Anterior cingulate cortex (tissue), 58 donors: ENCODE measurements around the gene ECHS1.
"Not testable (repeated sequence)": the region's sequence is repeated elsewhere in the genome, so short reads cannot be mapped to it uniquely, and the experiment has no call there.

Experiments used
- DNase-seq, 58 donors: peaks; one replicate each; lab custom pipeline; 2025; lab: John Stamatoyannopoulos, UW

The ECHS1 gene

DNA sequence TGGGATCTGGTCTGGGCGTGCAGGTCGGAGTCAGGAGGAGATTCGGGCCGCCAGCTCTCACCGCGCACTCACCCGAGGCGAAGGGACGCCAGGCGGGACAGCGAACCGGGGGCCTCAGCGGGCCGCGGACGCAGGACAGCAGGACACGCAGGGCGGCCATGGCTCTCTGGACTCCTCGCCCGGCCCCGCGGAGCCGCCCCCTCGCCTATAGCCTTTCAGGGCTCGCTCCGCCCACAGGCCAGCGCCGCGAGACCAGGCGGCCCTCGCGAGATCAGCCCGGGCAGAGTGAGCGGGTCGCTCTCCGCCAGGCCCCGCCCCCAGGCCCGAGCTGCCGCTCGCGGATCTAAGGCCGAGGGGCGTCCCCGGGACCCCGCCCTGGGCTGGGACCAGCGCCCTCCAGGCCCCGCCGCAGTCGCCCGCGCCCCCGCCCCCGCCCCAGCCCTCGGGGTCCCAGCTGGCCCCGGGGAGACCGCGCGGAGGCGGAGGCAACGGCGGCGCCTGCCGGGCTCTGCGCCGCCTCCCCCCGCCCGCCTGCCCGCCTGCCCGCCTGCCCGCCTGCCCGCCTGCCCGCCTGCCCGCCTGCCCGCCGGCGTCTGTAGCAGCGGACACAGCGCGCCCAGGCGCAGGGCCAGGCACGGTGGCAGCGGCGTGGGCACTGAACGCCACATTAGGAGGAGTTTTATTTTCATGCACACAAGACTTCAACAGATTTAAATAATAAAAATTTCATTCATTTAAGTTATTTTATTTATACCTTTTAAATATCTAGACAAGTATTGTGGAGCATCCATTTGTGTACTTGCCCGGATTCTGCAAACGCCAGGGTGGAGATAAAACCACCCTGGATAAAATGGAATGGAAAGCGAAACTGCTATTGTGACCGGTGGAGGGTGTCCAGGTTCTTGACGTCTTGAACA lies at the start of gene ECHS1:
Gene ECHS1, minus strand, starts transcription at position 181 of the 917 bp plus-strand sequence. Its CDS starts 21 bp downstream, at position 160.
- DNase-seq, result peak; percentile 32 to 96 (median 90)

DNA sequence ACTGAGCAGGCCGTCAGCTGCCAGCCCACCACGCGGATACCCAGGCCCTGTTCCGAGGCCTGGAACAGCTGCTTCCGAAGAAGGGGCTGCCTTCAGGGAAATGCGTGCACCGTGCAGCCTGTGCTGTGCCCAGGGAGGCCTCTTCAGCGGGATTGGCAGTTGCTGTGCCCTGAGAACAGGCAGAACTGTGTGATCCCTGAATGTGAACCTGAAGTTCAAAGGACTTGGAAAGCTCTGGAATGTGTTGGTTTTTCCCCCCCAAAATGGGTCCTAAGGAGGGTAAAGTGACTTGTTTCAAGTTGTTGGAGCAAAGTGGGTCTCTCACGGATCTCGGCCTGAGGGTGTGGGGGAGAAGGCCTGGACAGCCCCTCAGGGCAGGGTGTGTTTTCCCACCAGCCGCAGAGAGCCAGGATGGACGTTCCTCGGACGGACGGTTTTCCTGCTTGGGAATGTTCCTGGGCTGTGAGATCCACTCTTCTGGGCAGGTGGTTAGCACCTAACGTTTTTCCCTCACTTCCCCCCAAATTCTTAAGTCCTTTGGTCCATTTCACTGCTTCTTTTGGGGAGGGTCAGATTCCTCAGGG lies 49.2 kb upstream of the ECHS1 start:
- no peak for DNase-seq

DNA sequence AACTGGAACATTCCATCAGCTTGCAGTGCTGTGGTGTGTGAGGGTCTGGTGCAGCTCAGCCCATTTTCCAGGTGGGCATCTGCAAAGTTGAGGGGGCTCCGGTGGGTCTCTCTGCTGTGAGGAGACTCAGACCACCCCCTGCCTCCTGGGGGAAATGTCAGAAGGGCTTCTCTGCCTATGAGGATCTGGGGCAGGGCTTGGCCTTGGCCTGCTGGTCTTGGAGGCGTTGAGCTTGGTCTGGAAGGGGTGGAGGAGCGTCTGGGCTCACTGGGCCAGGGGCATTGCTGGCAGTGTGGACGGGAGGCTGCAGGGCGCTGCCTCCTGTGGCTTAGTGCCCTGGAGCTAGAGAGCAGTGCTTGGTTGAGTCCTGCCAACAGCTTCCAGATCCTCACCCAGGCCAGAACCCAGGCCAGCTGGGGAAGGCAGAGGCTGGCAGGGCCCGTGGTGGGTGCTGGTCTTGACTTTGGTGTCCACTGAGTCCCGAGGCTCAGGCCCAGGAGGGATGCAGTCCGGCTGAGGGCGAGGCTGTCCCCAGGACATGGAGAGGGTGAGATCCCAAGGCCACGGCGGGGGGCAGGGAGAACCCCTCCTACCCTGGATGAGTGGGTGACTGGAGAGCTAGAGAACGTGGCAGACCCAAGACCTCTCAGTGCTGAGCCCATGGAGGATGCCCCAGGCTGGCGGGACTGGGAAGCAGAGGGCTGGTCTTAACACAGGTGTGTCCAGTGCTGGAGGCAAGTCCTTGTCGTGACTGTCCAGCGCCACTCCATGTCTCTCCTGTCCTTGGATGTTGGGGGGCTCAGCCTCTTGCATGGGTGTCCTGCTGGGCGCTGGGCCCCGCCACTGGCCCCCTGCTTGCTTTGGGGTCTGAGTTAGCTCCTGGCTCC lies 48.4 kb upstream of the ECHS1 start:
- DNase-seq, result no peak

GRCh38 chr10:133420579-133420978 lies 47.4 kb upstream of the ECHS1 start:
- DNase-seq, result no peak

DNA sequence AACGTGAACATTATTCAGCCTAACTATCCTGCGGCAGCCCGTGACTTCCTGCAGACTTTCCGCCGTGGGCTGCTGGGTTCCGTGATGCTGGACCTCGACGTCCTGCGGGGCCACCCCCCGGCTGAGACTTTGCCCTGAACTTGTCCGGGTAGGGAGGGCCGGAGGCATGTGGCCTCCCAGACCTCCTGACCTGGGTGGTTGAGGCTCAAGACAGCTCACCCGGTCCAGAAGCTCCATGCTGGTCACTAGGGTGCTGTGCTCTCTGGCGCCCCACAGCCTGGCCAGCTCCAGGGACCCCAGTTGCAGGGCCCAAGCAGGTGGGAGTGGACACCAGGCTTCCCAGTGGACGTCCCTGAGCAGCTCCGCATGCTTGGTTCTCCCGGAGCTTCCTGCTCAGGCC lies 46.9 kb upstream of the ECHS1 start:
- DNase-seq, result no peak

- DNase-seq, result no peak
Measured at GRCh38 chr10:133419211-133419950, 46.2 kb upstream of the ECHS1 start.

DNA sequence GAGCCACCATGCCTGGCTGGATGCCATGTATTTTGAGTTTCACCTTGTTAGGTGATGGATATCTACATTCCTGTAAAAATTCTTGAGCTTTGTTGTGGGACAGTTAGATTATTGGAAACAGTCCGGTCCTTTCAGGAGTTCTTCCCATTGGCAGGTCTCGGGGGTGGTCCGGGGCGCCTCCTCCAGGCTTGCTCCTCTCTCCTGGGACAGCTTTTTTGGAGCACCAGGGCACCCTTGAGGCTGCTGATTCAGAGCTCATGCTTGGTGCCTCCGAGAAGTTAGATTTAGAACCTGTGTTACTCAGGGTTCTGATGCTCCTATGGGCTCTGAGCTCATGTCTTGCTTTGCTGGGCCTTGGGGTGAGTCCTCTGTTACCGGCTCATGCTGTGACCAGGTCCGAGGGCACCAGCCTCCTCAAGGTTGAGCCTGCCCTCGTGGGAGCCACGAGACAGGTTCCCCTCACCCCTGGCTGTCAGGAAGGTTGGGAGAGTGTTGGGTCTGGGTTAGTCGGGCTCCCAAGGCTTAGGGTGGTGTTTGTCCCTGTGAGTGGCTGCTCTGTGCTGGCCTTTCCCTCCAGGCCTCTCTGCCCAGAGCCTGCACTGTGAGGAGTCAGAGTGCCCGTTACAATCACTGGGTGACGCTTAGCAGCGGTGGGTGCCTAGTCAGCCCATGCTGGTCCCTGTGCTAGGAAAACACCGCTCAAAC lies 45.3 kb upstream of the ECHS1 start:
- DNase-seq, result no peak

GRCh38 chr10:133415752-133416151 lies 42.6 kb upstream of the ECHS1 start:
- no peak for DNase-seq

- not testable (repeated sequence) for DNase-seq
Measured at GRCh38 chr10:133414401-133414800, 41.2 kb upstream of the ECHS1 start.

GRCh38 chr10:133412381-133412711 lies 39.2 kb upstream of the ECHS1 start:
- DNase-seq, result no peak

DNA sequence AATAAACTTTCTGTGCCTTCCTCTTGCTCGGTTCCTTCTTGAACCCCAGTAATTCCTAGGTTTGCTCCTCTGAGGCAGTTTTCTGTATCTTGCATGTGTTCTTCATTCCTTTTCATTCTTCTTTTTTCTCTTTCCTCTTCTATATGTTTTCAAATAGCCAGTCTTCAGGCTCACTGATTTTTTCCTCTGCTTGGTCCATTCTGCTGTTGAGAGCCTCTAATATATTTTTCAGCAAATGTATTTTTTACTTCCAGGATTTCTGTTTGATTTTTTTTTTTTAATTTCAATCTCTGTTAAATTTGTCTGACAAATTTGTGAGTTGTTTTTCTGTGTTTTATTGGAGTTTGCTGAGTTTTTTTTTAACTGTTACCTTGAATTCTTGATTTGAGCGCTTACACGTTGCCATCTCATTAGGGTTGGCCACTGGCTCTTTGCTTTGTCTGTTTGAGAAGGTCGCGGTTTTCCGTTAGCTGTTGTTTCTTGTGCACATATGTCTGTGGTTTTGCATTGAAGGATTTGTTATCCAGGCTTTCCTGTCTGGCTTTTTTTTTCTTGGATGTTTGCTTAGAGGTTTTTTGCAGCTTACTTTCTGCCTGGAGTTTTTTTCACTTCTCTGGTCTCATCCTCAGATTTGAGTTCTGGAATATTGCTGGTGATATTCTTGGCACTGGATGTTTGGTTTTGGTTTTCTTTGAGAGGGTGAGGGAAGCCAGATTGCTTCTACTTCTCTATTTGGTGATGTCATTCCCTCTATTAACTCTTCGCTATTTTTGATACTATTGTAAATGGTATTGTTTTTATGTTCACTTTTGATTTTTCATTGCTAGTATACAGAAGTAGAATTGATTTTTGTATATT lies 38.6 kb upstream of the ECHS1 start:
- no peak for DNase-seq

DNA sequence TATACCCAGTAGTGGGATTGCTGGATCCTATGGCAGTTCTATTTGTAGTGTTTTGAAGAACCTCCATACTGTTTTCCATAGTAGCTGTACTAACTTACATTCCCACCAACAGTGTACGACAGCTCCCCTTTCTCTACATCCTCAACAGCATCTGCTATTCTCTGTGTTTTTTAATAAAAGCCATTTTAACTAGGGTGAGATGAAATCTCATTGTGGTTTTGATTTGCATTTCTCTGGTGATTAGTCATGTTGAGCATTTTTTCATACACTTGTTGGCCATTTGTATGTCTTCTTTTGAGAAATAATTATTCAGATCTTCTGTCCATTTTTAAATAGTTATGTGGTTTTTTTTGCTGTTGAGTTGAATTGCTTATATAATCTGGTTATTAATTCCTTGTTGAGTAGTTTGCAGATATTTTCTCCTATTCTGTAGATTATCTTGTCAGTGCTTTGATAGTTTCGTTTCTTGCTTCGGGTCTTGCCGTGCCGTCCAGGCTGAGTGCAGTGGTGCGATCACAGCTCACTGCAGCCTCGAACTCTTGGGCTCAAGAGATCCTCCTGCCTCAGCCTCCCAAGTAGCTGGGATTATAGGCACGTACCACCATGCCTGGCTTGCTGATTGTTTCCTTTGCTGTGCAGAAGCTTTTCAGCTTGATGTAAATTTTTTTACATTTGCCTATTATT lies 32.8 kb upstream of the ECHS1 start:
- DNase-seq, result no peak

DNA sequence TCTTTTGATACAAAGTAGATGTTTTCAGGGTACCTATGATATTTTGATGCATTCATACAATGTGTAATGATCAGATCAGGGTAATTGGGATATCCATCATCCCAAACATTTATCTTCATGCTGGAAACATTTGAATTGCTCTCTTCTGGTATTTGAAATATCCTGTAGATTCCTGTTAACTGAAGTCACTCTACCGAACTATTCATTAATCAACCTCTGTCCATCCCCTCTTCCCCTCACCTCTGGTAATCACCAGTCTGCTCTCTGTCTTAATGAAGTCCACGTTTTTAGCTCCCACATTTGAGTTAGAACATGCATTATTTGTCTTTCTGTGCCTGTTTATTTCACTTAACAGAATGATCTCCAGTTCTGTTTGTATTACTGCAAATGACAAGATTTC lies 32.1 kb upstream of the ECHS1 start:
- DNase-seq, result no peak

GRCh38 chr10:133403784-133404183 lies 30.6 kb upstream of the ECHS1 start:
- DNase-seq, result no peak

- no peak for DNase-seq
Measured at GRCh38 chr10:133403359-133403758, 30.2 kb upstream of the ECHS1 start.

DNA sequence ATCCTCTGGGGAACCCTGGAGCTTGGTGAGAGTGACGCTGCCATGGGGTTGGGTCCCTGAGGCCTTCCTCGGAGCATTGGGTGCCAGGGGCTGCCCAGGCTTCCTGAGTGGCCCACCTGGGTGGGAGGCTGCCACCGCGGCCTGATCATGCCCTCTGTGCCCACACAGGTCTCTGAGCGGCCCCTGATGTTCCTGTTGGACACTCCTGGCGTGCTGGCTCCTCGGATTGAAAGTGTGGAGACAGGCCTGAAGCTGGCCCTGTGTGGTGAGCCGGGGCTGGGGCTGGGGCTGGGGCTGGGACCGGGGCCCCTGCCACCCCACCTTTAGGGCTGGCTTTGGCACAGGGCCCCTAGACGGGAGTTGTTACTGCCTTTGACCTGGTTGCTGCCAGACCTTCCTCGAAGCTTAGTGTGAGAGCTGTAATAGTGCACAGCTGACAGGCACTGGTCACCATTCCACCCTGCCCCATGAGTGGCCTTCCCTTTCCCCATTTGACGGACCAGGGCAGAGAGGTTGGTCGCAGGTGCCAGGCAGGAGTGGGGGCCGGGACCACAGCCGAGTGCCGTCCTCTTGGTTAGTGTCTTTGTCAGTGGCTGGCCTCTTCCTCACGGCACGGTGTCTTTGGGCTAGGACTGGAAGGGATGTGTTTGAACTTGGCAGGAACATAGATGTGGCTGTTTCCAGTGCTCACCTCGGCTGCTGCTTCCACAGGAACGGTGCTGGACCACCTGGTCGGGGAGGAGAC lies 29.0 kb upstream of the ECHS1 start:
- no peak for DNase-seq

GRCh38 chr10:133401500-133401899 lies 28.3 kb upstream of the ECHS1 start:
- DNase-seq, result no peak
